GM12801 (cell line): ENCODE measurements around the gene NOC4L.

Source experiments
- CTCF ChIP-seq: IDR thresholded peaks from one replicate; pipeline ENCODE4 v1.5.1; 2011; ENCODE audit warnings: control low read depth; ENCODE audit not compliant: insufficient read length; ENCODE audit errors: extremely low read depth

Gene NOC4L

DNA sequence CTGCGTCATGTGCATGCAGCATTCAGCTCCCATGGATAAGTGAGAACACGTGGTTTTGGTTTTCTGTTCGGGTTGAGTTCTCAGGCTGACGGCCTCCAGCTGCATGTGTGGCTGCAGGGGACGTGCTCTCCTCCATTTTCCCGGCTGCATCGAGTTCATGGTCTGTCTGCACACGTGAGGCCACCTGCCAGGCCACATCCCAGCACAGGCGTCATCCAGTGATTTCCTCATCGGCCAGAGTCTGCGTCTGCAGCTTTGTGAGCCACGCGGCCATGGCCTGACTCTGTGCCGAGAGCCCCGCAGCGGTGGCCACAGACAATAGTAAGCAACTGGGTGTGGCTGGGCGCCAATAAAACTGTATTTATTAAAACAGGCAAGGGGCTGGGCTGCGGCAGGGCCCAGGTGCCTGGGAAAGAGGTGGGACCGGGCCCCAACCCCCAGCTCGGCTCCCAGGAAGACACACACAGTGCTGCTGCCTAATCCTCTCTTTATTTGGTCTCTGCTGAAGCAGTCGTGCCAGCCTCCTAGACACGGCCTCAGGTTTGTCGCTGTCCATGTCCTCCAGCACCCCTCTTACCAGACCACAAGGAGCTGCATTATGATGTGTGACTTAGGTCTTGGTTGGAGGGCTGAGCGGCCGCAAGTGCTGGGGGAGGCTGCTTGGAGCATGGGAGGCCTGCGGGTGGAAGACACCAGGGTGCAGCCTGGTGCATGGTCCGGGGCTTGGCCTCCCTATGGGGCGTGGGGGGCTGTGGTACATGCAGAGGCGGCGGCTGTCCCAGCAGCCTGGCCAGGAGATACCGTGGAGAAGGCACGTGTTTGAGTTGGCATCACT is 52.0 kb downstream of the NOC4L start:
- no peak for TF ChIP-seq CTCF

- TF ChIP-seq CTCF: no peak
These were observed 52.7 kb downstream of the NOC4L start for GRCh38 chr12:132196873-132197390.

DNA sequence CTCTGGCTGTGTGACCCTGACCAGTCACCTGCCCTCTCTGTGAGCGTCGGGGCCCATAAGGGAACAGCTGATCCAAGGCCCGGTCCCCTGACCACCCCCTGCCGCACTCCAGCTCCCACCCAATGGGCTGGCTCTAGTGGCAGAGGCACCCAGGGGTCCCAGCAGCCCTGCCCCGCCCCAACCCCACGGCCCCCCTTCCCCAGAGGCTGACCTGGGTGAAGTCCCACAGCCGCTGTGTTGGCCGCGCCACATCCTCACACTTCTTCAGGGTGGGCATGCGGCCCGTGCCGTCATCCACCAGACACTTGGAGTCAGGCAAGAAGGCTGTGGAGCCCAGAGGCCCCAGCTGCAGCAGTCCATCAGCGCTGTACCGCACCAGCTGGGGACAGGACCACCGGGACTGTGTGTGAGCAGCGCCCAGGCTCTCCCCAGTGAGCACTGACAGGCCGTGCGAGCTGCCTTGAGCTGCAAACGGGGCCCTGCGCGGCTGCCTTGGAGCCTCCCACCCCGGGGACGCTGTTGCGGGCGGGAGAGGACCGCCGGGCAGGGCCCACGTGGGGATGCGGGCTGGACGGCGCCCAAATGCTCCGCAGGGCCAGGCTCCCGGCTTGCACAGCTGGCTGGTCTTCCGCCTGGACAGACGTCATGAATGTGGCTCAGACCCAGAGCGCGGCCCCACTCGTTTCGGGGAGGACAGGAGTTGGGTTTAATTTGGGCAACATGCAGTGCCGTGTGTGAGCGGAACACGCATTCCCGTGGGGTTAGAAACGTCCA is 53.5 kb downstream of the NOC4L start:
- no peak for TF ChIP-seq CTCF

DNA sequence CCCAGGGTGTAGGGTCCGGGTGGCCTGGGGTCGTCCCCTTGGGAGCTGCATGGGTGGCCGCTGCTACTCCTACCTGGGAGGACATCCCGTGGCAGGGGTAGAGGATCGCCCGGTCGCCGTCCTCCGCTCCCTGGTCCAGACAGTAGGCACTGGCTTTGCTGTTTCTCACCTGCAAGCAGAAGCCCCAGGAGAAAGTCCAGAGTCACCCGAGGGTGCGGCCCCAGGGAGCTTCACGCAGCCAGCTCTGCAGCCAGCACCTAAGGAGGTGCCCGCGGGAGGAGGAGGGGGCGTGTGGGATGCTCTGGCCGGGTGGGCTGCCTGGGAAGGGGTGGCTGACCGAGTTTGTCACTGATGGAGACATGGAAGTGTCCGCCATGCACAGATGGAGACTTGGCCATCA is 54.8 kb downstream of the NOC4L start:
- no peak for TF ChIP-seq CTCF

DNA sequence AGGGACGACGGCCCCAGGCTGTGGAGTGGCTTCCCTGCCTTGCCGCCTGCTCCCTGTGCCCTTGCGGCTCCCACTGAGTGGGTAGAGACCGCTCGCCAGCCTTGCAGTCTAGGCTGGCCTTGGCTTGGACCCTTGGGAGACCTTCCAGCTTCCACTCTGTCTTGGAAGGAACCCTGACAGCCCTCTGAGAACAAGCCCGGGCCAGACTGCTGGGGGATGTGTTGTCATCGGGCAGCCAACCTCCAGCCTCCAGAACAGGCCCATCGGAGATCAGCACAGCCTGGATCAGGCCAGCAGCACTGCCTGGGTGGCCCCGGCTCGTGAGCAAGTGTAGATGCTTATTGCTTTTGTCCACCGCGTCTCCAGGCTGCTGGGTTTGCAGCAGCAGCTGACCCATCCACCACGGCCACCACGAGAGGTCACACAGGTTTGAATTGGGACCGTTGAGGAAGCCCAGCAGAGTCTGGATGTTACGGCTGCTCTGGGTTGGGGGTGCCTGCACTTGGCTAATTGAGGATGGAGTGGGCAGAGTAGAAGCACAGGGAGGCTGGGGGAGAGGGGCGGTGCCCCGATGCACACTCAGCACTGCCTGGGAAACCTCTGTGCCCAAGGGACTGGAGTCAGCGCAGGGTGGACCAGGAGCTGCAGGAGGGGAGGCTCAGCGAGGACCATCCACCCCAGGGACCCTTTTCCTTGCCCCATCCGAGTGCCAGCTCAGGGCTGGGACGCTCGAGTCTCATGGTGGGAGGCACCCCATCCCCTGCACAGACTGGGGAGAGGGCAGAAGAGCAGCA is 55.5 kb downstream of the NOC4L start:
- TF ChIP-seq CTCF: no peak

DNA sequence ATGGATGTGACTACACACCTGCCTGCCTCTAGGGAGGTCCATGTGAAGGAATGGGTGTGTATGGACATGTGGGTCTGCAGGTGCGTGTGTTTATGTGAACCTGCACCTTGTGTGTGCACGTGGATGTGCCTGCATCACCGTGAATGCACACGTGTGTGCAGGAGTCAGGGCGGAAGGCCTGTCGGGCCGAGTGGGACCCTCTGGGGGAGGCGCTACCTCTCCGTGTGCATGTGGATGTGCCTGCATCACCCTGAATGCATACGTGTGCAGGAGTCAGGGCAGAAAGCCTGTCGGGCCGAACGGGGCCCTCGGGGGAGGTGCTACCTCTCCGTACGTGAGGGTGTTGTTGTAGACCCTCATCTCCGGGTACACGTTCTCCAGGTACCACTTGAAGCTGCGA is 56.5 kb downstream of the NOC4L start:
- TF ChIP-seq CTCF: no peak
